Retinal pigment epithelial cell (primary cell): ENCODE measurements around the gene TCP1.
A peak's percentile ranks its signal among the peaks of the same experiment; 100 is the strongest.
"Not testable (repeated sequence)": the region's sequence is repeated elsewhere in the genome, so short reads cannot be mapped to it uniquely, and the experiment has no call there.

Experiments used
- DNase-seq: peaks from one replicate; pipeline ENCODE4 v3.0.0-alpha.2; 2010; ENCODE audit warnings: low read depth
- H3K4me3 ChIP-seq: 2 replicates; pipeline ENCODE4 v1.5.1; 2011; ENCODE audit warnings: mild to moderate bottlenecking, low read length, control low read depth, moderate library complexity
- CTCF ChIP-seq: conservative IDR thresholded peaks from 2 replicates; pipeline ENCODE4 v1.5.1; 2011; ENCODE audit warnings: low read depth, low read length, control low read depth, inconsistent platforms

The TCP1 gene

GRCh38 chr6:159758031-159759001, 31.1 kb downstream of the TCP1 start:
- no peak overlapping the region for H3K4me3 ChIP-seq
- DNase-seq, result no peak

GRCh38 chr6:159756508-159756907, 32.9 kb downstream of the TCP1 start:
- no peak for TF ChIP-seq CTCF
- no peak for DNase-seq
- H3K4me3 ChIP-seq, result no peak overlapping the region

More at GRCh38 chr6:159758031-159759001, 31.1 kb downstream of the TCP1 start:
- TF ChIP-seq CTCF, result peak; percentile 13

GRCh38 chr6:159754959-159755914, 34.2 kb downstream of the TCP1 start:
- no peak overlapping the region for H3K4me3 ChIP-seq
- DNase-seq, result no peak
- TF ChIP-seq CTCF, result no peak

GRCh38 chr6:159754401-159754800, 35.0 kb downstream of the TCP1 start:
- no peak for DNase-seq
- H3K4me3 ChIP-seq, result no peak overlapping the region
- TF ChIP-seq CTCF, result no peak

- TF ChIP-seq CTCF, result no peak
- H3K4me3 ChIP-seq, result no peak overlapping the region
- no peak for DNase-seq
These were observed 36.1 kb downstream of the TCP1 start for GRCh38 chr6:159753081-159753872.

- TF ChIP-seq CTCF, result no peak
These were observed 38.0 kb downstream of the TCP1 start for GRCh38 chr6:159751448-159751847.

GRCh38 chr6:159748127-159748526, 41.3 kb downstream of the TCP1 start:
- not testable (repeated sequence) for DNase-seq, H3K4me3 ChIP-seq

More at GRCh38 chr6:159751448-159751847, 38.0 kb downstream of the TCP1 start:
- DNase-seq, result no peak
- no peak overlapping the region for H3K4me3 ChIP-seq
